T-cell (primary cell): ENCODE measurements around the gene ZBTB1. TPM values are rescaled to one million over a fixed set of nuclear protein-coding genes. Genes with fewer than 3 reads are reported as not detected.
"Not testable (repeated sequence)": the region's sequence is repeated elsewhere in the genome, so short reads cannot be mapped to it uniquely, and the experiment has no call there.

Experiments
- ATAC-seq, 4 experiments: fragments of 200-7000 bp in 3 of 4; fragments of 150-1000 bp in 1 of 4; cut with Tn5 transposase; replicated peaks in 1 of 4; 1 replicate in 3 of 4; 2 replicates in 1 of 4; pipeline ENCODE4 v1.10.0; 2021; ENCODE audit warnings: moderate library complexity in 3 of 4, mild to moderate bottlenecking in 2 of 4, moderate number of reproducible peaks in 1 of 4
- CTCF ChIA-PET, 2 donors: fragments of 300-600 bp; sonication (Branson Sonifier 250); formaldehyde crosslinking; loops; one replicate each; lab custom pipeline; 2022; ENCODE audit warnings: antibody characterized with exemption in 2 of 2; lab: Charles Lee
- POLR2A ChIA-PET, 2 donors: fragments of 300-600 bp; sonication (Branson Sonifier 250); formaldehyde crosslinking; loops; one replicate each; lab custom pipeline; 2022; ENCODE audit warnings: antibody characterized with exemption in 2 of 2; lab: Charles Lee
- DNase-seq, 35 experiments: peaks; one replicate each; pipeline versions ENCODE4 v3.0.0 to v3.0.0-alpha.2; 2013 to 2023
- H3K27ac ChIP-seq: one replicate; pipeline ENCODE4 v1.5.1; 2013; ENCODE audit warnings: low read length
- H3K27me3 ChIP-seq, 2 experiments: replicated peaks in 1 of 2; 1 replicate in 1 of 2; 2 replicates in 1 of 2; pipeline versions ENCODE4 v1.6.1 to v1.7.0; 2013; ENCODE audit warnings: low read length in 1 of 2, mixed read lengths in 1 of 2; ENCODE audit not compliant: control insufficient read depth in 2 of 2, insufficient read depth in 2 of 2; ENCODE audit errors: extremely low read depth in 1 of 2
- H3K36me3 ChIP-seq, 2 donors: 1 replicate in 1 of 2; 2 replicates in 1 of 2; pipeline versions ENCODE4 v1.6.1 to v1.7.0; 2013; ENCODE audit warnings: low read length in 1 of 2; ENCODE audit not compliant: control insufficient read depth in 2 of 2, insufficient read depth in 1 of 2; ENCODE audit errors: extremely low read depth in 1 of 2
- H3K4me1 ChIP-seq, 2 experiments: 1 replicate in 1 of 2; 2 replicates in 1 of 2; pipeline versions ENCODE4 v1.6.1 to v1.7.0; 2013; ENCODE audit warnings: low read length in 2 of 2, mixed read lengths in 1 of 2; ENCODE audit not compliant: insufficient read depth in 2 of 2, control insufficient read depth in 1 of 2; ENCODE audit errors: extremely low read depth in 1 of 2
- H3K4me3 ChIP-seq, 2 donors: 1 replicate in 1 of 2; 2 replicates in 1 of 2; pipeline versions ENCODE4 v1.5.1 to v1.7.0; 2013; ENCODE audit warnings: mild to moderate bottlenecking in 2 of 2, low read length in 1 of 2, moderate library complexity in 1 of 2; ENCODE audit not compliant: control insufficient read depth in 1 of 2; ENCODE audit errors: extremely low read depth in 1 of 2
- H3K9me3 ChIP-seq: 2 replicates; pipeline ENCODE4 v1.7.0; 2013
- H3K27ac Mint-ChIP-seq, 2 donors: one replicate each; pipeline ENCODE4 v1.8.0; 2020 to 2021; ENCODE audit warnings: mild to moderate bottlenecking in 2 of 2, mixed read lengths in 2 of 2
- H3K27me3 Mint-ChIP-seq, 2 donors: one replicate each; pipeline ENCODE4 v1.8.0; 2021 to 2022; ENCODE audit warnings: mixed read lengths in 2 of 2
- H3K36me3 Mint-ChIP-seq: one replicate; pipeline ENCODE4 v1.8.0; 2021; ENCODE audit warnings: mixed read lengths
- H3K4me1 Mint-ChIP-seq, 3 donors: one replicate each; pipeline ENCODE4 v1.8.0; 2020 to 2022; ENCODE audit warnings: mixed read lengths in 3 of 3, mild to moderate bottlenecking in 1 of 3
- H3K4me3 Mint-ChIP-seq, 3 donors: one replicate each; pipeline ENCODE4 v1.8.0; 2020 to 2022; ENCODE audit warnings: mild to moderate bottlenecking in 3 of 3, mixed read lengths in 3 of 3, moderate library complexity in 3 of 3
- H3K9me3 Mint-ChIP-seq, 3 donors: one replicate each; pipeline ENCODE4 v1.8.0; 2020 to 2022; ENCODE audit warnings: mixed read lengths in 3 of 3
- WGBS: methylation state at CpG from one replicate; pipeline ENCODE4 v1.1.5; 2013; ENCODE audit warnings: missing lambda C conversion rate; ENCODE audit not compliant: insufficient coverage; 5-methylcytosine and 5-hydroxymethylcytosine counted together
- total RNA-seq, 35 experiments: library from RNA in 6 of 35; stranded (reverse) in 6 of 35; fragments of 120-200 nt in 1 of 35; gene quantifications; one replicate each; pipeline versions ENCODE4 v1.2.1 to v1.2.4 and lab custom pipeline; 2013 to 2026

Gene ZBTB1
- total RNA-seq, 5 donors from 2014 or later (not counting 1 experiment from before 2014, with no cell fraction given): 69.2 to 130 (median 72.4) TPM

DNA sequence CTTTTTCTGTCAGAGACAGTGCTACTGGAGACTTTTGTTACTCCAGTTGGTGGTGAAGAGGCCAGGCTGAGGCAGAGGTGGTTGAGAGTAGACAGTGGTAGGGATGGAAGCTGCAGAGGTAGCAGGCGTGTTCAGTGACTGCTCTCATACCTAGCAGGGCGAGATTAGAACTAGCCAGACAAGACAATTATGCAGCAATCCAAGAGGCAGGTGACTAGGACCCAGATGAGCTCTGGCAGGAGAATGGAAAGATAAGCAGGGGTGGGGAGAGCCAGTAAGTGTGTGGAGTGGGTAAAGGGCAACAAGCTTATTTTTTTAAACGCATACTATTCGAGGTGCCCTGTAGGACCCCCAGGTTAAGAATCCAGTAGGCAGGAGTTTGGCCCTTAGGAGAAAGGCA, 50.0 kb downstream of the ZBTB1 start:
- Mint-ChIP-seq H3K27ac (no peak overlapping the region), H3K4me3 (no peak overlapping the region), H3K27me3 (peaks cover 0 to 8% of the 10 kb centered on the region in 2 donors), H3K9me3 (no peaks in the 10 kb centered on the region), H3K4me1 (peaks cover 7 to 9% (median 9%) of the 10 kb centered on the region in 3 donors), H3K36me3 (no peaks in the 10 kb centered on the region)
- Histone ChIP-seq H3K36me3 (no peaks in the 10 kb centered on the region), H3K27me3 (peaks cover 0 to 3% of the 10 kb centered on the region in 2 experiments), H3K27ac (no peak overlapping the region), H3K4me1 (peaks cover under 1 to 9% of the 10 kb centered on the region in 2 experiments), H3K9me3 (no peaks in the 10 kb centered on the region), H3K4me3 (no peak overlapping the region)
- ATAC-seq (no peak), DNase-seq (no peak)
- CTCF ChIA-PET: interaction anchor here (0.7 to 1.1 kb wide), 2 partner anchors 11 to 217 kb away, joined by 3 to 4 read pairs; no protein-coding TSS in a partner anchor
- POLR2A ChIA-PET: no interaction called here
- 94% methylated on average over 3 of the region's 4 CpGs for WGBS

DNA sequence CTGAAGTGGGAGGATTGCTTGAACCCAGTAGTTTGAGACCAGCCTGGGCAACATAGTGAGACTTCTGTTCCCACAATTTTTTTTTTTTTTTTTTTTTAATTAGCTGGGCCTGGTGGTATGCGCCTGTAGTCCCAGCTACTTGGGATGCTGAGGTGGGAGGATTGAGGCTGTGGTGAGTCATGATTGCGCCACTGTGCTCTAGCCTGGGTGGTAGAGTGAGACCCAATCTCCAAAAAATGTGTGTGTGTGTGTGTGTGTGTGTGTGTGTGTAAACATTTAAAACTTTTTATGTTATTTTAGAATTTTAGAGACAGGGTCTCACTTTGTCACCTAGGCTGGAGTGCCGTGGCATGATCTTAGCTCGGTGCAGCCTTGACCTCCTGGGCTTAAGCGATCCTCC, 52.0 kb downstream of the ZBTB1 start:
- Mint-ChIP-seq H3K9me3 (no peaks in the 10 kb centered on the region), H3K4me3 (no peak overlapping the region), H3K27me3 (peaks cover 0 to 2% of the 10 kb centered on the region in 2 donors), H3K36me3 (no peaks in the 10 kb centered on the region), H3K27ac (no peak overlapping the region), H3K4me1 (peaks cover 5 to 11% (median 6%) of the 10 kb centered on the region in 3 donors)
- no peak overlapping the region for H3K4me3 ChIP-seq
- H3K36me3 ChIP-seq: no peaks in the 10 kb centered on the region
- no peak overlapping the region for H3K27ac ChIP-seq
- no peak for ATAC-seq
- no peaks in the 10 kb centered on the region for H3K4me1 ChIP-seq
- CTCF ChIA-PET: interaction anchor here (0.5 to 0.7 kb wide), 4 partner anchors 19 to 1122 kb away, joined by 3 to 6 read pairs (median 4); no protein-coding TSS in a partner anchor
- H3K27me3 ChIP-seq: no peaks in the 10 kb centered on the region
- no peaks in the 10 kb centered on the region for H3K9me3 ChIP-seq
- no peak for DNase-seq
- POLR2A ChIA-PET: interaction anchor here in 1 of 2 donors (0.6 to 1.2 kb wide), 2 partner anchors 40 to 219 kb away, joined by 3 to 4 read pairs; no protein-coding TSS in a partner anchor
- WGBS: 93% methylated on average over 2 of the region's 5 CpGs

DNA sequence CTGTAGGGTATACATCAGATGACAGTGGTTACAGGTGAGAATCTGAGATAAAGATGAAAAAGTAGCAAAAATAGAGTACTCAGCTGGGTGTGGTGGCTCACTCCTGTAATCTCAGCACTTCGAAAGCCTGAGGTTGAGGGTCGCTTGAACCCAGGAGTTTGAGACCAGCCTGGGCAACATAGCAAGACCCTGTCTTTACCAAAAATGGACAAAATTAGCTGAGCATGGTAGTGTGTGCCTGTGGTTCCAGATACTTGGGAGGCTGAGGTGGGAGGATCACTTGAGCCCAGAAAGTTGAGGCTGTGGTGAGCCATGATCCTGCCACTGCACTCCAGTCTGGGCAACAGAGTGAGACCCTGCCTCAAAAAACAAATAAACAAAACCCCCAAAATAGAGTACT, 53.6 kb downstream of the ZBTB1 start:
- DNase-seq, POLR2A ChIA-PET, ATAC-seq, H3K9me3 ChIP-seq, H3K4me3 Mint-ChIP-seq, H3K4me3 ChIP-seq, H3K36me3 ChIP-seq, H3K27me3 ChIP-seq, H3K27me3 Mint-ChIP-seq, H3K4me1 ChIP-seq, H3K27ac Mint-ChIP-seq, H3K9me3 Mint-ChIP-seq, H3K36me3 Mint-ChIP-seq, CTCF ChIA-PET, H3K27ac ChIP-seq: not testable (repeated sequence)
- 83% methylated on average over 2 of the region's 2 CpGs for WGBS
- peaks cover 5 to 11% (median 9%) of the 10 kb centered on the region in 3 donors for H3K4me1 Mint-ChIP-seq

GRCh38 chr14:64561631-64562030, 57.1 kb downstream of the ZBTB1 start:
- Histone ChIP-seq H3K27ac (no peak overlapping the region), H3K4me1 (no peaks in the 10 kb centered on the region), H3K36me3 (no peaks in the 10 kb centered on the region), H3K27me3 (peaks cover 0 to 2% of the 10 kb centered on the region in 2 experiments), H3K9me3 (no peaks in the 10 kb centered on the region), H3K4me3 (no peak overlapping the region)
- Mint-ChIP-seq H3K27ac (no peak overlapping the region), H3K36me3 (no peaks in the 10 kb centered on the region), H3K9me3 (no peaks in the 10 kb centered on the region), H3K4me3 (no peak overlapping the region), H3K27me3 (peaks cover 2 to 5% of the 10 kb centered on the region in 2 donors), H3K4me1 (peaks cover 5 to 11% (median 9%) of the 10 kb centered on the region in 3 donors)
- ChIA-PET POLR2A (interaction anchor here in 1 of 2 donors (0.6 kb wide), 2 partner anchors 34 to 355 kb away, joined by 3 read pairs; no protein-coding TSS in a partner anchor), CTCF (no interaction called here)
- no CpG with 5 or more reads among the region's 2 CpGs for WGBS
- ATAC-seq (no peak), DNase-seq (no peak)

DNA sequence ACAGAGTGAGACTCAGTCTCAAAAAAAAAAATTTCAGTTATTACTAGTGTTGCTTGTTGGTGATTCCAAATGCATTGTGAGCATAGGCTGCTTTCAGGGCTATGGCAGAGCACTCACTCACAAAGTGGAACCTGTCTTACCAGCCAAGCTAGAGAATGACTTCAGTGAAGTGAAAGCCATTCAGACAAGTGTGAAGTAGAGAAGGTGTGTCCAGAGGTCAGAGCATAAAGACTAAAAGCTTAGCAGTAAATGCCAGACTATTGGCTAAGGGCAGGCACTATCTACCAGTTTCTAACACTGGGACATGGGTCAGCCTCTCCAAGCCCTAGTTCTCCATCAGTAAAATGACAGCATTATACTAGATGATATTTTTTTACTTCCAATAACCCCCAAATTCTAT, 57.9 kb downstream of the ZBTB1 start:
- no peak for DNase-seq
- CTCF ChIA-PET: no interaction called here
- Histone ChIP-seq H3K36me3 (no peaks in the 10 kb centered on the region), H3K4me3 (no peak overlapping the region), H3K27ac (no peak overlapping the region), H3K9me3 (no peaks in the 10 kb centered on the region), H3K27me3 (peaks cover 0 to 2% of the 10 kb centered on the region in 2 experiments), H3K4me1 (no peaks in the 10 kb centered on the region)
- Mint-ChIP-seq H3K27me3 (peaks cover 2 to 5% of the 10 kb centered on the region in 2 donors), H3K4me3 (no peak overlapping the region), H3K9me3 (no peaks in the 10 kb centered on the region), H3K36me3 (no peaks in the 10 kb centered on the region), H3K27ac (no peak overlapping the region), H3K4me1 (peaks cover 5 to 11% (median 9%) of the 10 kb centered on the region in 3 donors)
- POLR2A ChIA-PET: no interaction called here
- no peak for ATAC-seq

- Mint-ChIP-seq H3K27me3 (peaks cover 2 to 5% of the 10 kb centered on the region in 2 donors), H3K4me1 (peaks cover 5 to 11% (median 9%) of the 10 kb centered on the region in 3 donors), H3K27ac (no peak overlapping the region), H3K36me3 (no peaks in the 10 kb centered on the region), H3K9me3 (no peaks in the 10 kb centered on the region), H3K4me3 (no peak overlapping the region)
- no peaks in the 10 kb centered on the region for H3K9me3 ChIP-seq
- ATAC-seq (no peak), DNase-seq (no peak)
- H3K27ac ChIP-seq: no peak overlapping the region
- no peaks in the 10 kb centered on the region for H3K4me1 ChIP-seq
- ChIA-PET CTCF (no interaction called here), POLR2A (interaction anchor here in 1 of 2 donors (0.7 kb wide), 1 partner anchor 9 kb away, joined by 7 read pairs; no protein-coding TSS in a partner anchor)
- H3K36me3 ChIP-seq: no peaks in the 10 kb centered on the region
- no peak overlapping the region for H3K4me3 ChIP-seq
- peaks cover 0 to 2% of the 10 kb centered on the region in 2 experiments for H3K27me3 ChIP-seq
- WGBS: 100% methylated on average over 1 of the region's 6 CpGs
Observed at GRCh38 chr14:64563696-64564095, 59.1 kb downstream of the ZBTB1 start.
